Endothelial cell of hepatic sinusoid (primary cell): ENCODE data around the gene HSD17B12.

Source experiments
- in situ Hi-C: cut with HindIII; loops from 2 replicates; pipeline ENCODE4 v1.10.0; 2017; ENCODE audit warnings: low sequenced_read_pairs

HSD17B12 gene

GRCh38 chr11:43687120-43687791 lies 6.7 kb downstream of the HSD17B12 start:
- in situ Hi-C loops = no loop called here

GRCh38 chr11:43688394-43688793 lies 7.9 kb downstream of the HSD17B12 start:
- in situ Hi-C loops = no loop called here

GRCh38 chr11:43689167-43689566 lies 8.6 kb downstream of the HSD17B12 start:
- in situ Hi-C loops = no loop called here

GRCh38 chr11:43690929-43691725 lies 10.6 kb downstream of the HSD17B12 start:
- in situ Hi-C loops = no loop called here

- in situ Hi-C loops = no loop called here
Observed at GRCh38 chr11:43691806-43692205, 11.3 kb downstream of the HSD17B12 start.

GRCh38 chr11:43693069-43693468 lies 12.5 kb downstream of the HSD17B12 start:
- in situ Hi-C loops = no loop called here

GRCh38 chr11:43693731-43694130 lies 13.2 kb downstream of the HSD17B12 start:
- in situ Hi-C loops = no loop called here

- in situ Hi-C loops = no loop called here
Observed at GRCh38 chr11:43694477-43694876, 13.9 kb downstream of the HSD17B12 start.

- in situ Hi-C loops = no loop called here
Observed at GRCh38 chr11:43697679-43698078, 17.1 kb downstream of the HSD17B12 start.

- in situ Hi-C loops = loop anchor here (5.0 kb wide), 1 partner anchor 67 kb away; no protein-coding TSS in a partner anchor
Observed at GRCh38 chr11:43699870-43700269, 19.3 kb downstream of the HSD17B12 start.

GRCh38 chr11:43706631-43707030 lies 26.1 kb downstream of the HSD17B12 start:
- in situ Hi-C loops = no loop called here

GRCh38 chr11:43708776-43709175 lies 28.2 kb downstream of the HSD17B12 start:
- in situ Hi-C loops = no loop called here

GRCh38 chr11:43709689-43710088 lies 29.2 kb downstream of the HSD17B12 start:
- in situ Hi-C loops = no loop called here

GRCh38 chr11:43712676-43713075 lies 32.1 kb downstream of the HSD17B12 start:
- in situ Hi-C loops = no loop called here

- in situ Hi-C loops = no loop called here
Observed at GRCh38 chr11:43718373-43718772, 37.8 kb downstream of the HSD17B12 start.

- in situ Hi-C loops = no loop called here
Observed at GRCh38 chr11:43723617-43724016, 43.1 kb downstream of the HSD17B12 start.

GRCh38 chr11:43732225-43732624 lies 51.7 kb downstream of the HSD17B12 start:
- in situ Hi-C loops = no loop called here

- in situ Hi-C loops = no loop called here
Observed at GRCh38 chr11:43734256-43734655, 53.7 kb downstream of the HSD17B12 start.

GRCh38 chr11:43735115-43735514 lies 54.6 kb downstream of the HSD17B12 start:
- in situ Hi-C loops = no loop called here

GRCh38 chr11:43735961-43736360 lies 55.4 kb downstream of the HSD17B12 start:
- in situ Hi-C loops = no loop called here

- in situ Hi-C loops = no loop called here
Observed at GRCh38 chr11:43736502-43737200, 56.1 kb downstream of the HSD17B12 start.

GRCh38 chr11:43737201-43737590 lies 56.7 kb downstream of the HSD17B12 start:
- in situ Hi-C loops = no loop called here
